GM18867 (cell line): ENCODE results near the gene CADM2.

Experiments used
- ATAC-seq: cut with Tn5 transposase; IDR thresholded peaks from one replicate; pipeline ENCODE4 v1.9.1; 2021; ENCODE audit warnings: mild to moderate bottlenecking, moderate library complexity; ENCODE audit not compliant: unreplicated experiment

CADM2 gene

DNA sequence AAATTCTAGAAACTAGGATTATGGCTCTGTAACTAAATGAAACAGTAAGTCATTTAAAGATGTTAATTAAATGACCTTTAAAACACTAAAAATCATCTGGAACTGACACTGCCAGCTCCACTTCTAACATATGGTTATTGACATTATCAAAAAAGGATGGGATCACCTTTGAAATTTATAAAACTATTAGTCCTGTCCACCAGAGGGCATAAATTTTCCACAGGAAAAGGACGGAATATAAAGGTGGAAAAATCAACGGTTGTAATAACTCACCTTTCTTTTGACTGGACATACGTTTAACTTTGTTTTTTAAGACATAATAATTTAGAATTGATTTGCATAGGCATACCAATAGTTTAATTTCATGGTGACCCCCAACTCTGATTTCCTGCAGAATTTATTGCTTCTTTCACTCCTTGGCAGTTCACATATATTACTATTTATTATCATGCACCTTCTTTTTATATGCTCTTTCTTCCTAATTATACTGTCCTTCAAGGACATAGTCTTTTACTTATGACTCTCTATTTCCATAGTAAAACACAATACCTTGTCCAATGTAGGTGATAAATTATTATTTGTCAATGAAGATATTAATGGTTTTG, 345.7 kb downstream of the CADM2 start:
- ATAC-seq, result no peak

DNA sequence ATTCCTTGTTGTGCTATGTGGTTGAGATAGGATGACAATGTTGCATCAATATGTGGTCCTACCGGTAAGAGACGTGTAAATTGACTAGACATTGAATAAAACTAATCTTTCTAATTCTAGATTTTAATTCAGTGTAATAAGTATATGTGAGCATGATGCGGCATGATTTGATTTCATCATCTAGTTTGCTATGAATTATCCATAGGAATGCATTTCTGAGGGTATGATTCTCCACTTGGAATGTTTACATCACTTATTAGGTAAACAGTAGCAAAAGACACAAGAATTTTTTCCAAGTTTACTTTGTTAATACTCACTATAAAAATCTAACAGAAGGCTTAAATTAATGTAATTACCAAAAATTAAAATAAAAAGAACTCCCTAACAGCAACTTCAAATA, 353.5 kb downstream of the CADM2 start:
- no peak for ATAC-seq

DNA sequence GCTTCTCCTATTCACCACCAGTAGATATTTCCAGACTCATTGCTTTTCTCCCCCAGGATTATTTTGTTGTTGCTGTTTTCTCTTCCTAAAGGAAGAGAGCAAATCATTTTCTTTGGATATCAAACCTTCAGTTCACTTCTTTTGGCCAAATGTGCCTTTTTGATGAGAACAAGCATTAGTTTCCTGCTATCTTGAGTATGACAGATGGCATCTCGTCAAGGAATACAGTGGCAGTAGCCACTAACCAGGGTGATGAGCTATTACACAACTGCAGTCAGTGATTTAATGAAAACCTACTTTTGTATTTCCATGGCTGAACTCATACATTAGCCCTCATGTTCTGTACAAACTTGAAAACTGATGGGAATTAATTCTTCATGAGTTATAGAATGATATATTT, 354.6 kb downstream of the CADM2 start:
- ATAC-seq, result no peak

DNA sequence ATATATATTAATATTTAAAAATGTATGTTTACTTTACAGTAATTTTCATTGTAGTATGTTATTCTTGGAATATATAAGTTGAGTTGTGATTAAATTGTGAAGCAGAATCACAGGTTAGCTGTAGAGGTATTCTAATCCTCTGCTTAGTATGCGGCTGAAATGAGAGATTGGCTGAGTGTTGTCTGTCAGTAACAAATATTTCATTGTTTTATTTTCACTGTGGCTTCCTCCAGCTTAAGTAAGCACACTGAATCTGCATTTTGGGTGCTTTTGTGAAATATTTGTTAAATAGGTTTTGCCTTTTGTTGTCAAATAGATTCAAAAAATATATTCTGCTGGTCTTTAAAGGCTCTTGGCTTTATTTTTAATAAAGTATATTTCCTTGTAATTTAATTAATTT, 357.5 kb downstream of the CADM2 start:
- no peak for ATAC-seq

DNA sequence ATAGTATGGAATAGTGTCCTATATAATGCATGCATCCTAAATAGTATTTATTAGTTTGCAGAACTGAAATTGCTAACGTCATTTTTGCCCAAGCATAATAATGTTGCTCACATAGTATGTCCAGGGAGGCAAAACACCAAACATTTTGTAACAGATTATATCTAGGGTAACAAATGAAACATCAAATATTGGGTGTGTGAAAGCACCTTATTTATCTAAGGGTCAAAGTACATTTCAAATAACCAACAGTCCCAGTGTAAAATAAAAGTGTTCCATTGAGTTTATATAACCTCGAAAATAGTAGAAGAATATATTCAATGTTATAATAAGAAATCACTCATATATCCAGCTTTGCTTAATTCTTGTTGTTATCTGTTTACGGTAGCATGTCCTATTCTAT, 363.1 kb downstream of the CADM2 start:
- no peak for ATAC-seq

DNA sequence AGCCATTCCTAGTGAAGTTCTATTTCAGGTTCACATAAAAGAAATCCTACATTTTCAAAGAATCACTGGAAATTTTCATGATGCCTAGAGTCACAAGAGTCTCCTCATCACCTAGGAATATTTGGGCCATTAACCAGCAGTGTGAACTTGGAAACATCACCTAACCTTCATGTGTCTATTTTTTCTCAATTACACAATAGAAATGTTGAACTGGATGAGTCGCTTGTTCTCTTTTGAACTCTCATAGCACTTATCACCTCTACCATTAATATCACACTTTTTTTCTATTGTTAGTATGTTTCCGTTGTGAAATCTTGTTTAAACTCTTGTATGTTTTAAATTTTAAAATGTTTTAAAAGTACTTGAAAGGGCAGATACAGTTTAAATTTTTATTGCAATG, 371.3 kb downstream of the CADM2 start:
- ATAC-seq, result no peak

GRCh38 chr3:85337895-85338294, 379.1 kb downstream of the CADM2 start:
- no peak for ATAC-seq

DNA sequence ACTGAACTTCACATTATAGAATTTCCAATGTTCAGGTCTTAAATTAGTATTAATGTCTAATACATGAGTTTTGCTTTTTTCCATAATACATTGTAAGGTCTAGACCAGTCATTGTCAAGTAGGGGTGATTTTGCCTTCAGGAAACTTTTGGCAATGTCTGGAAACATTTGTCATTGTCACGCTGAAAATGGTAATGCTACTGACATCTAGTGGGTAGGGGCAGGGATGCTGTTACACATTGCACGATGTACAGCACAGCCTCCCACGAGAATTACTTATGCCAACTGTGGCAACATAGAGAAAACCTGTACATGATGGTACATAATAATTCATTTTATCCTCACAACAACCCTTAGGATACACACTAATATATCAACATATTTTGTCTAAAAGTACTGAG, 384.1 kb downstream of the CADM2 start:
- peak; percentile 69 for ATAC-seq

DNA sequence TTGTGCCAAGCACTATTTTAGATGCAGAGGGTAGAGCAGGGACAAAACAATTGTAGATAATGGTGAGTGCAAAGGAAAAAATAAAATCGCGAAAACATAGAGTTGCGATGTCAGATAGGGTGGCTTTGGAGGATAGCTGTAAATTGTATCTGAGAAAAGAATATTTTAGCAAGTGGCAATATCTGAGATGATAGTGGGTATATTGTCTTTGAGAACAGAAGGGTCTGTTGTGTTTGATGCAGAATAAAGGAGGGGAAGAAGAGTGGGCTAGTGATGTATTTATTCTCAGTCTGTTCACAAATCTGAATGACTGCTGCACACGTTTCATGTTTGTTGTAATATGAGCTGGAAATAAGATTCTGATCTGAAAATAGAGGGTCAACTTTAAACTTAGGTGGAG, 396.8 kb downstream of the CADM2 start:
- no peak for ATAC-seq

GRCh38 chr3:85360742-85361387, 402.1 kb downstream of the CADM2 start:
- peak; percentile 83 for ATAC-seq

GRCh38 chr3:85364296-85364909, 405.6 kb downstream of the CADM2 start:
- ATAC-seq, result no peak

- no peak for ATAC-seq
Measured at GRCh38 chr3:85370341-85370740, 411.6 kb downstream of the CADM2 start.

DNA sequence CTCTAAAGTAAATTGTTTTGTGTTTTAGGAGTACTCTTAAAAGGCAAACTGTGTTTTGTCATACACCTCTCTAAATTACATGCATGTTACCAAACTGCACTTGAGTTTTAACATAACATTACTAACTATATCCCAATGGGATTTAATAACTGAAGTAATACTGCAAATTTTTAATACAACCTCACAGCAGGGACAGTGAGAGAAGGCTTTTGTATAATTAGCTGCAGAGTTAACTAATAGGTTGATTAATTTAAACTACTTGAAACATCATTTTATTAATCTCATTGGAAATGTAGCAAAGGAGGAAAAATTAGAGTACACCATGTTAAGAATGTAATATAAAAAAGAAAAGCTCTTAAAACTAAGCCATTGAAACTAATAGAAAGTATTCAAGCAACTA, 417.3 kb downstream of the CADM2 start:
- ATAC-seq, result no peak

GRCh38 chr3:85377115-85377514, 418.3 kb downstream of the CADM2 start:
- ATAC-seq, result no peak

GRCh38 chr3:85384372-85384771, 425.6 kb downstream of the CADM2 start:
- ATAC-seq, result no peak

DNA sequence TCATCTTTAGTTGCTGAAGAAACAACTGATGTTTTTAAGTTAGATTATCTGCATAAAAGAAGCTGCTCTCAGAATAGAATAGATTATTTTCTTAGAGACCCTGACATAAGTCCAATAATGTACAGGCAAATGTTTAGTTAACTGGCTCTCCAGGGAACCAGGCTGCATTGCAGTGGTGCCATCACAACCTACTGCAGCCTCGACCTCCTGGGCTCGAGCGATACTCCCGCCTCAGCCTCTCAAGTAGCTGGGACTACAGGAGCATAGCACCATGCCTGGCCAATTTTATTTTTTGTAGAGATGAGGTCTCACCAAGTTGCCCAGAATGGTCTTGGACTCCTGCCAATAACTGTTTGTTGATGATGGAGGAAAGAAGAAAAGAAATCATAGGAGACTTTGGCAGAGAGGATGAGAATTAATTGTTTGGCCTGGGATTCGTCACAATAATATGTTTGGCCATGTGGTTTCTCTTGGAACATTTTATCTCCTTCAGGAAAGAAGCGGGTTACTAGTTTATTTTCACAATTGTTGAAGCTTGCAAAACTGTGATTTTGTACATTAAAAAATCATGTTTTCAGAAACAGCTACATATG, 429.2 kb downstream of the CADM2 start:
- ATAC-seq, result no peak

DNA sequence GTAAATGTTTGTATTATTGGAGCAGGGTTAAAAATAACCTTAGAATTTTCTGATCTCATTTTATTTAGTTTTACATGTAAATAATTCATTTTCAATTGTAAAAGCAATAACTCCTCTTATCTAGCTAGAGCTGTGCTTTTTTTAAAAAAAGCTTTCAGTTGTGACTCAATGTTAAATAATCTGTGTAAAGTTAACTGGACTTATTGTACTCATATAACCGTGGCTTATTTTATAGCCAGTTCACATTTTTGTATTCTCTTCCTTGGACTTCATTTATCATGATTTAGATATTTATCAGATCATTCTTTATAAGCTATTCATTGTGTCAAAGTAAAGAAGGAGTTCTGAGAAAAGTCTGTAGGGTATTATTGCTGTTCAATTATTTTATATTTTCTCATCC, 435.6 kb downstream of the CADM2 start:
- ATAC-seq, result no peak

DNA sequence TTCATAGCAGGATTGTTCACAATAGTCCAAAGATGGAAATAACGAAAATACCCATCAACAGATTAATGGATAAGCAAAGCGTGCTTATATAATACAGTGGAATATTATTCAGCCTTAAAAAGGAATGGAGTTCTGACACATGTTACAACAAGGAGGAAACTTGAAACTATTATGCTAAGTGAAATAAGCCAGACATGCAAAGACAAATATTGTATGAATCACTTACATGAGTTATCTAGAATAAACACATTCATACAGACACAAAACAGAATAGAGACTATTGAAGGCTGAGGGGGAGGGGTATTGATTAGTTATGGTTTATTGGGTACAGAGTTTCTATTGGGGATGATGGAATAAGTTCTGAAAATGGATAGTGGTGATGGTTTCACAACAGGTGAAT, 438.6 kb downstream of the CADM2 start:
- no peak for ATAC-seq

GRCh38 chr3:85426121-85426520, 467.3 kb downstream of the CADM2 start:
- ATAC-seq, result no peak

DNA sequence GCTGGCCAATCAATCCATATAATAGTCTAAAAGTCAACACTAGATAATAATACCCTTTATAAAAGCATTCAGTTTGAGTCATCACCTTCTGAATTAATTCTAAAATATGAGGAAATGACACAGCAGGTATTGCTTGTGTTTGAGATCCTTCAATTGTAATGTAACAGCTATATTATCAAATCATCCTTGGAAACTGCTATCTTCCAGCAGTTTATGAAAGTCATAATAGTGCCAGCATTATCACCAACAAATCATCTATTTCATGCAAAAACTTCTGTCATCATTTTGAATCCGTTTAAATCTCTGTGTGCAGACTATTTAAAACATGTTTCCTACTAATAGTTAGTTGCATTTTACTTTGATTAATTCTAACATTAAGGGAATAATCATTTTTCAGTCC, 468.7 kb downstream of the CADM2 start:
- ATAC-seq, result no peak

DNA sequence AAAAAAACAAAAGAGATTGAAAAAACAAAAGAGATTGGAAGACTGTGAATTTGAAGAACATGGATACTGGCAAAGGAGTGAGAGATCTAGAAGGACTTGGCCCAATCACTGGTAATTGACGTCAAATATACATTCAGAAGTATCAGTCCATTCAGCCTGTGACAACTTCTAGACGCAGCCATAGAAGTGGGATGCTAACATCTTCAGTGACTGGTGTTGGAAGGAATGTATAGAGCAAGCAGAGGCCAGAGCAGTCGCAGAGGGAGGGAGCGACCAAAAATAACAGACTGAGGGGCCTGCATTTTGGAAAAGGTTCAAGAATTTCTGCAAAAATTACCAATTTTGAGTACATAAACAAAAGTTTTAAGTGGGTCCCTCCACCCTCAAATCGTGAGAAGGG, 473.3 kb downstream of the CADM2 start:
- no peak for ATAC-seq

GRCh38 chr3:85433319-85433718, 474.5 kb downstream of the CADM2 start:
- no peak for ATAC-seq
